ENCODE measurements around the gene SRGAP1.

The SRGAP1 gene

GRCh38 chr12:63945777-63946176 is 101.3 kb downstream of the SRGAP1 start:
- TF ChIP-seq SIN3A (IDR thresholded peaks at IDR 0.05; ENCODE audit: borderline replicate concordance, insufficient read depth, low read length) (no peak), TAF1 (IDR thresholded peaks at IDR 0.05; ENCODE audit: borderline replicate concordance, insufficient read depth, low read length) (no peak), FOXP2 (optimal IDR thresholded peaks at IDR 0.05; ENCODE audit: borderline replicate concordance, extremely low read depth, extremely low read length, insufficient read depth) (no peak), POLR2AphosphoS5 (IDR thresholded peaks at IDR 0.05; ENCODE audit: low read depth, low read length) (no peak), REST (IDR thresholded peaks at IDR 0.05; ENCODE audit: insufficient read depth in 1 of 2, low read depth in 2 of 2, low read length in 2 of 2) (no peak)

DNA sequence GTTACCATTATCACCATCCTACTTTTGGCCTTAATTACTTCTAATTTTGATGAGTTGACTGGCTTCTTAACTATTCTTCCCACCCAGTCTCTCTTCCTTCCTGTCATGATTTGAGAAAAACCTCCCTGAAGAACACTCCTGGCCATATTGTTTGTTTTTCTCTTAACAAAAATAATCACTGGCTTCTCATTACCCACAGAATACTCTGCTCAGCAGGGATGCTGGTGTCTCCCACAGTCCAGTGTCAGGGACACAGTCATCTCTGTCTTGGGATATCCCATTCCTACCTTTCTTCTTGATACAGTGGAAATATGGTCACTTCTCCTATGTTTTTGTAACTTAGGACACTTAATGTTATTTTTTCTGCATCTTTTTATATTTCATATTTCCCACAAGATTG is 103.7 kb downstream of the SRGAP1 start:
- TF ChIP-seq FOXP2 (optimal IDR thresholded peaks at IDR 0.05; ENCODE audit: borderline replicate concordance, extremely low read depth, extremely low read length, insufficient read depth) (no peak), TAF1 (IDR thresholded peaks at IDR 0.05; ENCODE audit: borderline replicate concordance, insufficient read depth, low read length) (no peak), POLR2AphosphoS5 (IDR thresholded peaks at IDR 0.05; ENCODE audit: low read depth, low read length) (no peak), REST (IDR thresholded peaks at IDR 0.05; ENCODE audit: insufficient read depth in 1 of 2, low read depth in 2 of 2, low read length in 2 of 2) (no peak), SIN3A (IDR thresholded peaks at IDR 0.05; ENCODE audit: borderline replicate concordance, insufficient read depth, low read length) (no peak)

GRCh38 chr12:63949902-63950301 is 105.4 kb downstream of the SRGAP1 start:
- TF ChIP-seq TAF1 (IDR thresholded peaks at IDR 0.05; ENCODE audit: borderline replicate concordance, insufficient read depth, low read length): no peak
- TF ChIP-seq REST (IDR thresholded peaks at IDR 0.05; ENCODE audit: insufficient read depth in 1 of 2, low read depth in 2 of 2, low read length in 2 of 2): no peak
- no peak for TF ChIP-seq FOXP2 (optimal IDR thresholded peaks at IDR 0.05; ENCODE audit: borderline replicate concordance, extremely low read depth, extremely low read length, insufficient read depth)
- TF ChIP-seq POLR2AphosphoS5 (IDR thresholded peaks at IDR 0.05; ENCODE audit: low read depth, low read length): no peak
- TF ChIP-seq SIN3A (IDR thresholded peaks at IDR 0.05; ENCODE audit: borderline replicate concordance, insufficient read depth, low read length): no peak

DNA sequence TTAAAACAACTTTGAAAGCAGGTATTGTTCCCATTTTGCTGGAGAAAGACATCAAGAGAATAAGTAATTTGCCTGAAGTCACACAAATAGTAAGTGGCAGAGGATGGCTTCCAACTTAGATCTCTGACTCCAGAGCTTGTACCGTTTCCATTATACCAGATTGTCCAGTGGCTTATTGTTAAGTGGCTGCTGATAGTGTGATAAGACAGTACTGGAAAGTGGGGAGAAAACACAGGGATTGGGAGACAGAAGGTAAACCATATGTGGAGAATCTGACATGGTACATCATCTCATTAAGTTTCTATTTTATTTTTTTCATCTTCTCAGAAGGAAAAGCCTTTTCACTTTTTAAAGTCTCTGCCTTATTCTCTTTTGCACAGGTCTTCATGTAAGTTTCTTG is 108.5 kb downstream of the SRGAP1 start:
- TF ChIP-seq FOXP2 (optimal IDR thresholded peaks at IDR 0.05; ENCODE audit: borderline replicate concordance, extremely low read depth, extremely low read length, insufficient read depth) (no peak), REST (IDR thresholded peaks at IDR 0.05; ENCODE audit: insufficient read depth in 1 of 2, low read depth in 2 of 2, low read length in 2 of 2) (no peak), SIN3A (IDR thresholded peaks at IDR 0.05; ENCODE audit: borderline replicate concordance, insufficient read depth, low read length) (no peak)

All from PFSK-1 (cell line).